Body of pancreas (tissue), 4 donors: ENCODE data around the gene CACNG1.

Experiments
- POLR2A ChIP-seq, 3 donors: fragments of 450-650 bp; IDR thresholded peaks; one replicate each; pipeline ENCODE4 v1.6.1; 2016; ENCODE audit warnings: antibody characterized with exemption in 3 of 3, mild to moderate bottlenecking in 2 of 3
- TF ChIP-seq, protein P1 (sequence below), 7 experiments: fragments of 450-650 bp in 4 of 7; fragments of 200-600 bp in 3 of 7; sonication (generic) in 3 of 7; IDR thresholded peaks; one replicate each; pipeline ENCODE4 v1.5.1; 2016 to 2019; ENCODE audit warnings: antibody characterized with exemption in 7 of 7

DNA sequence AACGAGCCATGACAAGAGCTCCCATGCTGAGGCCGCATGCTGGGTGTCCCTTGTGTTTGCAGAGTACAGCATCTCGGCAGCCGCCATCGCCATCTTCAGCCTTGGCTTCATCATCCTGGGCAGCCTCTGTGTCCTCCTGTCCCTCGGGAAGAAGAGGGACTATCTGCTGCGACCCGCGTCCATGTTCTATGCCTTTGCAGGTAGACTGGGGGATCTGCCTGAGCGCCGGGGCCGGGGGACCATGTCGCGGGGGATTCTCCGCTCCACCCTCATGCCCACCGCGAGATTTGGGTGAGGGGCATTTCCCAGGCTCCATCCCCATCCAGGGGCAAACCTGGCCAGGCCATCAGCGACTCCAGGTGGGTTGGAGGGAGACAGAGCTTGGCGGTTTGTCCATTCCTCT lies 10.7 kb downstream of the CACNG1 start:
- no peak for TF ChIP-seq POLR2A (IDR thresholded peaks at IDR 0.05)
- TF ChIP-seq, protein P1, sequence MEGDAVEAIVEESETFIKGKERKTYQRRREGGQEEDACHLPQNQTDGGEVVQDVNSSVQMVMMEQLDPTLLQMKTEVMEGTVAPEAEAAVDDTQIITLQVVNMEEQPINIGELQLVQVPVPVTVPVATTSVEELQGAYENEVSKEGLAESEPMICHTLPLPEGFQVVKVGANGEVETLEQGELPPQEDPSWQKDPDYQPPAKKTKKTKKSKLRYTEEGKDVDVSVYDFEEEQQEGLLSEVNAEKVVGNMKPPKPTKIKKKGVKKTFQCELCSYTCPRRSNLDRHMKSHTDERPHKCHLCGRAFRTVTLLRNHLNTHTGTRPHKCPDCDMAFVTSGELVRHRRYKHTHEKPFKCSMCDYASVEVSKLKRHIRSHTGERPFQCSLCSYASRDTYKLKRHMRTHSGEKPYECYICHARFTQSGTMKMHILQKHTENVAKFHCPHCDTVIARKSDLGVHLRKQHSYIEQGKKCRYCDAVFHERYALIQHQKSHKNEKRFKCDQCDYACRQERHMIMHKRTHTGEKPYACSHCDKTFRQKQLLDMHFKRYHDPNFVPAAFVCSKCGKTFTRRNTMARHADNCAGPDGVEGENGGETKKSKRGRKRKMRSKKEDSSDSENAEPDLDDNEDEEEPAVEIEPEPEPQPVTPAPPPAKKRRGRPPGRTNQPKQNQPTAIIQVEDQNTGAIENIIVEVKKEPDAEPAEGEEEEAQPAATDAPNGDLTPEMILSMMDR (IDR thresholded peaks at IDR 0.05) = no peak
